Effector memory CD4-positive, alpha-beta T cell (primary cell): ENCODE results near the gene XAGE2.
A peak's percentile ranks its signal among the peaks of the same experiment; 100 is the strongest.
"Not testable (repeated sequence)": the region's sequence is repeated elsewhere in the genome, so short reads cannot be mapped to it uniquely, and the experiment has no call there.

ENCODE experiments used
- DNase-seq, 3 donors: peaks; one replicate each; pipeline ENCODE4 v3.0.0-alpha.2; 2020
- H3K27ac ChIP-seq: 2 replicates; pipeline ENCODE4 v1.7.0; 2013; ENCODE audit warnings: mild to moderate bottlenecking, low read length, moderate library complexity; ENCODE audit not compliant: insufficient read depth, poor library complexity, severe bottlenecking
- H3K27me3 ChIP-seq: replicated peaks from 2 replicates; pipeline ENCODE4 v1.7.0; 2013; ENCODE audit warnings: mild to moderate bottlenecking, low read length; ENCODE audit not compliant: insufficient read depth, control insufficient read depth, poor library complexity, severe bottlenecking
- H3K36me3 ChIP-seq: 2 replicates; pipeline ENCODE4 v1.7.0; 2013; ENCODE audit warnings: mild to moderate bottlenecking, low read length, moderate library complexity; ENCODE audit not compliant: control insufficient read depth, insufficient read depth
- H3K4me1 ChIP-seq: 2 replicates; pipeline ENCODE4 v1.7.0; 2013; ENCODE audit warnings: low read length, mild to moderate bottlenecking; ENCODE audit not compliant: control insufficient read depth, insufficient read depth, poor library complexity, severe bottlenecking
- H3K4me3 ChIP-seq: 2 replicates; pipeline ENCODE4 v1.7.0; 2013; ENCODE audit warnings: low read length, low read depth, mild to moderate bottlenecking; ENCODE audit not compliant: insufficient read depth, poor library complexity, severe bottlenecking
- H3K9me3 ChIP-seq: 2 replicates; pipeline ENCODE4 v1.7.0; 2013; ENCODE audit warnings: mild to moderate bottlenecking, low read length, moderate library complexity; ENCODE audit not compliant: control insufficient read depth
- total RNA-seq, 3 donors: gene quantifications; one replicate each; lab custom pipeline; 2026; lab: John Stamatoyannopoulos, UW

Gene XAGE2
- total RNA-seq, result 0 reads per million in 3 donors

DNA sequence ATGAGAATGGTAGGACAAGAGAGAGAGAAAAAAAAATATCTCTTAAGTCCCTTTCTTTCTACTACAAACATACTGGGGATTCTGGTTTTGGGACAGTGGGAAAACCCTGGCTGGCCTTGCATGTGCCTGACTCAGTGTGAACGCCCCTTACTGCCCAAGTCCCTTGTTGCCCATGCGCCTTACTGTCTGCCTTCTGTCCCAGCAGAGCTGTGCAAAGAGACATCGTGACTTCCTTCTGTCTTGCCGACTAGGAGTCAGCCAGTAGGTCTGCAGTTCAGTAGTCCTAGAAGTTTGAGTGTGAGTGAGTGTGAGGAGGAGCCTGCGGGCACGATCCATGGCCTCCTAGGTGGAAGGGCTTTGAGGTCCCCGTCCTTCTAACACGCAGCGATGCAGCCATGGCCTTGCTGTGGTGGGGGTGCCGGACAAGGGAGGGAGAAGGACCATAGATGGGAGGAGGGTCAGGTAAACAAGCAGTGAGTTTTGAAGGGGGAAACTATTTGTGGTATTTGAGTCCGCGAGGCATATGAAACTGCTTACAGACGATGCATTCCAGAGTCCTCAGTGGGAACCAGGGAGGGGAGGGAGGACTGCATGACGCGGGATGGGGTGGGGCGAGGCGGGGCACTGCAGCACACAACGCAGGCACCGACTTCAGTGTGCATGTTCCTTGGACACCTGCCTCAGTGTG is at the start of gene XAGE2:
TSS of gene XAGE2 (plus strand) at position 654 of the 688 bp plus-strand sequence. CDS start 994 bp downstream, outside the sequence.
- Histone ChIP-seq H3K27me3 (no peaks in the 10 kb centered on the region), H3K9me3 (no peaks in the 10 kb centered on the region), H3K4me1 (no peaks in the 10 kb centered on the region), H3K4me3 (no peak within 1 kb of the TSS), H3K27ac (no peak within 1 kb of the TSS), H3K36me3 (no peaks in the 10 kb centered on the region)
- no peak for DNase-seq

DNA sequence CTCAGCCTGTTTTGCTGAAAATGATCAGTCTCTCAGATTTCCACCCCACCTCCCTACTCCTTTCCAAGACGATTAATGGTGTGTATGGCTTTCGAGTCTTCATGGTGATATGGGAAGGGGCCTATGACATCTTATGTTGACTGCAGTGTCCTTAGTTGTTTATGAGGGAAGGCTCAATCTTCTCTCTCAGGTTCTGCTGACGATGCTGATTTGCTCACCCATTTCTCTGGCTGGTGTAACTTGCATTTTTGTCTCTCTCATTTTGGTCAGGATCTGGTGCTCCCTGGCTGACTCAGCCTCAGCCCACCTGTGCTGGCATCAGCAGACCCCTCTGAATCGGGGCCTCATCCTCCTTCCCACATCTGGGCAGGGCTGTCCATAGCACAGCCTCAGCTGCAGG is 31.4 kb upstream of the XAGE2 start:
- no peak for DNase-seq
- H3K36me3 ChIP-seq, result no peaks in the 10 kb centered on the region
- H3K27me3 ChIP-seq, result peaks cover 3% of the 10 kb centered on the region
- no peaks in the 10 kb centered on the region for H3K4me1 ChIP-seq
- H3K4me3 ChIP-seq, result no peak overlapping the region
- H3K9me3 ChIP-seq, result no peaks in the 10 kb centered on the region
- no peak overlapping the region for H3K27ac ChIP-seq

DNA sequence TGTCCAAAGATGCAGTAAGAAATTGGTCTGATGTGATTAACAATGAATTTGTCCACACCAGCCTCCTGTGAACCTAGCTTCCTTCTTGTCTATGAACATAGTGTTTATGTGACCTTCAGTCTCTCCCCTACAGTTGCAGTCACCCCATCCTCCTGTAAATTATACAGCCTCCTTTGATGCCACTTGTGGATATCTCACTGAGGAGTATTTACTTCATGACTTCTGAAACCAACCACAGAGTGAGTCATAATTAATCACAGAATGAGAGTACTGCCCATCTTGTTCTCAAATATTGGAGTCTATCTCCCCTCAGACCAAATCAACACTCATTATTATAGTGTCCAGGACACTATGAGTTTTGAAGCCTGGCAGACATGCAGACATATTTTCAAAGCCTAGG is 27.3 kb upstream of the XAGE2 start:
- no peaks in the 10 kb centered on the region for H3K36me3 ChIP-seq
- H3K27me3 ChIP-seq, result no peaks in the 10 kb centered on the region
- no peaks in the 10 kb centered on the region for H3K4me1 ChIP-seq
- H3K4me3 ChIP-seq, result no peak overlapping the region
- no peak for DNase-seq
- H3K9me3 ChIP-seq, result no peaks in the 10 kb centered on the region
- H3K27ac ChIP-seq, result no peak overlapping the region

- H3K9me3 ChIP-seq, H3K4me3 ChIP-seq, H3K36me3 ChIP-seq, H3K27ac ChIP-seq, DNase-seq, H3K4me1 ChIP-seq, H3K27me3 ChIP-seq: not testable (repeated sequence)
Observed at GRCh38 chrX:52343131-52343530, 25.7 kb upstream of the XAGE2 start.

DNA sequence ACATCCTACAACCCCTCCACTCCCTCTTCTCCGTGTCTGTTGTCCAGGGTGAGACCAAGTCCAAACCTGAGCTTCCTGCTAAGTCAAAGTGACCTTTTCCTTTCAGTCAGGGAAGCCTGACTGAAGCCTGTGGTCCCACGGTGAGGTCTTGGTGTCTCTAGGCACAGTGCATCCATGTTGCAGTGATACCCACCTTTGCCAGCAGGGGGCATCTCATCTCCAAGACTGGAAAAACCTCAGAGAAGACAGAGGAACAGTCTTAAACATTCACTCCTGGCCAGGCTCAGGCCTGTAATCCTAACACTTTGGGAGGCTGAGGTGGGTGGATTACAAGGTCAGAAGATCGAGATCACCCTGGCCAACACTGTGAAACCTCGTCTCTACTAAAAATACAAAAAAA is 23.4 kb upstream of the XAGE2 start:
- H3K27me3 ChIP-seq, H3K27ac ChIP-seq, H3K36me3 ChIP-seq, H3K4me3 ChIP-seq, H3K9me3 ChIP-seq, H3K4me1 ChIP-seq: not testable (repeated sequence)
- DNase-seq, result peak in 1 of 3 donors; percentile 5

- H3K27ac ChIP-seq, result no peak overlapping the region
- H3K27me3 ChIP-seq, result no peaks in the 10 kb centered on the region
- H3K4me1 ChIP-seq, result no peaks in the 10 kb centered on the region
- no peaks in the 10 kb centered on the region for H3K9me3 ChIP-seq
- no peak overlapping the region for H3K4me3 ChIP-seq
- no peaks in the 10 kb centered on the region for H3K36me3 ChIP-seq
- no peak for DNase-seq
Observed at GRCh38 chrX:52346174-52347165, 22.4 kb upstream of the XAGE2 start.

GRCh38 chrX:52349681-52350080 is 19.1 kb upstream of the XAGE2 start:
- DNase-seq, result no peak
- no peak overlapping the region for H3K4me3 ChIP-seq
- H3K36me3 ChIP-seq, result no peaks in the 10 kb centered on the region
- H3K27ac ChIP-seq, result no peak overlapping the region
- H3K9me3 ChIP-seq, result no peaks in the 10 kb centered on the region
- no peaks in the 10 kb centered on the region for H3K4me1 ChIP-seq
- no peaks in the 10 kb centered on the region for H3K27me3 ChIP-seq

DNA sequence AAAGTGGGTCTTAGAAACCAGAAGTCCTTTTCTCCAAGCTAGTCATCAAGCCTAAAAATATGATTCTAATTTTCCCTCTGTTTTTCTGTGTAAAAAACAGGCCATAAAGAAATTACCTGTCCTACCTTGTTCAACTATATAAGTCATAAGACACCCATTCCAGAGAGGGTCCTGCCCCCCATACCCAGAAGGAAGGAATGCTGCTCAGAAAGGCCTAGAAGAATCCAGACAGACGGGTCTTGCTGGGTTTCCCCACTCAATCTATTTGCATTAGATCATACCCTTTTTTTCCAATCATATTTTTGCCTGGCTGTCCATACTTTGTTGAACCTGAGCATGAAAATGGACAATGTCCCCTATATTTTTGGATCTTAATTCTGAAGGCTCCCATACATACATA is 16.3 kb upstream of the XAGE2 start:
- Histone ChIP-seq H3K27ac (no peak overlapping the region), H3K27me3 (no peaks in the 10 kb centered on the region), H3K4me1 (no peaks in the 10 kb centered on the region), H3K36me3 (no peaks in the 10 kb centered on the region), H3K4me3 (no peak overlapping the region), H3K9me3 (no peaks in the 10 kb centered on the region)
- DNase-seq, result no peak

DNA sequence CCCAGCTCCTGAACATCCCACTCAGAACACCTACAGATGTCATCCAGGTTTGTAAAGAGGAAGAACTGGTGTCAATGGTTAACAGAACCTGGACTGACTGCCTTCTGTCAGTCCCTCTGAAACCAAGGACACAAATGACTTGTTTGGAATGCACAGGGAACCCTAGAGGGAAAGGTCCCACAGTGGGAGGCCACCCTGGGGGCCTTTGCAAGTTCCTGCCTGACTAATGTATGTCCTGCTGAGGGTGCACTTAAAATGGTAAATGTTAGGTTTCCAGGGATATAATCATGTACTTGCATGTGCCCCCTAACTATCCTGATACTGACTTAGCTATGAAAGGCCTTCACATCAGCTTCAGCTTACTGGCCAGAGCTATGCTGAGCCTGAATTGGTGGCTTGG is 15.0 kb upstream of the XAGE2 start:
- no peaks in the 10 kb centered on the region for H3K36me3 ChIP-seq
- H3K27ac ChIP-seq, result no peak overlapping the region
- no peak overlapping the region for H3K4me3 ChIP-seq
- no peaks in the 10 kb centered on the region for H3K27me3 ChIP-seq
- DNase-seq, result no peak
- H3K9me3 ChIP-seq, result no peaks in the 10 kb centered on the region
- no peaks in the 10 kb centered on the region for H3K4me1 ChIP-seq

DNA sequence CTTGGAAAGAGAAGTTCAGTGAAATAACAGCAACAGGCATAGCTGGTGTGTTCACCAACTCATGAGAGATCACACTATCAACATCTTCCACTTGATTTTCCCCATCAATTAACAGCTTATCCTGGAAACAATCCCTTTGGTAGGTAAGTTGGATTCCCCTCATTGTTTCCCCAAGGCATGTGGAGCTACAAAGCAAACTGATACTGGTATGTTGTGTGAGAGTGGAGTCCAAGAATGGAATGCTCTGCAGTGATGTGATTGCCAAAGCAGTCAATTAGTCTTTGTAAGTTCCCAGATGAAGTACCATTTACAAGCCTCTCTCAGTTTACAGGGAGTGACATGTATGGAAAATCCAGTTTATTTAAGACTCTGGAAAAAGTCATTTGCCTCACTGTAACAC is 13.7 kb upstream of the XAGE2 start:
- DNase-seq, result no peak
- Histone ChIP-seq H3K9me3 (no peaks in the 10 kb centered on the region), H3K4me3 (no peak overlapping the region), H3K27me3 (no peaks in the 10 kb centered on the region), H3K4me1 (no peaks in the 10 kb centered on the region), H3K36me3 (no peaks in the 10 kb centered on the region), H3K27ac (no peak overlapping the region)
